NCI-H2196 (cell line): ENCODE measurements around the gene ABCF3.
A peak's percentile ranks its signal among the peaks of the same experiment; 100 is the strongest.

Experiments
- DNase-seq: peaks from one replicate; lab custom pipeline; 2025; ENCODE audit not compliant: unreplicated experiment; lab: John Stamatoyannopoulos, UW

Gene ABCF3

DNA sequence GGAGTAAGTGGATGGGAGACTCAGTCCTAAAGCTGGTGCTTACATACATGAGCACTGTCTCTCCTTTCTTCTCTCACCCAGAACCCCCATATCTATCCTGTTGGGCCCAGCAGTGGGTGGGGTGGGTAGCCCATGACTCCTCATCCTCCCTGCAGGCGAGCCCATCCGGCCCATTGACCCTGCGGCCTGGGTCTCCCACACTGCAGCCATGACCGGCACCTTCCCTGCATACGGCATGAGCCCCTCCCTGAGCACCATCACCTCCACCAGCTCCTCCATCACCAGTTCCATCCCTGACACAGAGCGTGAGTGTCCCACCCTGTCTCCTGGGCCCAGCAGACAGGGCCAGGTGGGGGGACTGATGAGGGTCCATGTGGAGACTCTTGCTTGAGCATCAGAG, 19.3 kb upstream of the ABCF3 start:
- DNase-seq = no peak

DNA sequence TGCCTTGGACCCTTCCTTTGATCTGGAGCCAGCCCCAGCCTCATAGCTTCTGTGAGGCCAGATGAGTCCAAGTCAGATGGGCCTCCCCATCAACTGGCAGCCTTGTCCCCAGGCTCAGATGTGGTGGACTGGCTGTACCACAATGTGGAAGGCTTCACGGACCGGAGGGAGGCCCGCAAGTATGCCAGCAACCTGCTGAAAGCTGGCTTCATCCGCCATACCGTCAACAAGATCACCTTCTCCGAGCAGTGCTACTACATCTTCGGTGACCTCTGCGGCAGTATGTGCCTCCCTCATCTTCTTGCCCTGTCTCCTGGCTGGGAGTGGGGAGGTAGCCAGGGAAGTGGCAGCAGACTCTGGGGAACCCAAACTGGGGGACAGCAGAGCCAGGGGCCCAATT, 18.2 kb upstream of the ABCF3 start:
- no peak for DNase-seq

GRCh38 chr3:184168363-184169120, 17.5 kb upstream of the ABCF3 start:
- no peak for DNase-seq

GRCh38 chr3:184169896-184170875, 15.8 kb upstream of the ABCF3 start:
- no peak for DNase-seq

DNA sequence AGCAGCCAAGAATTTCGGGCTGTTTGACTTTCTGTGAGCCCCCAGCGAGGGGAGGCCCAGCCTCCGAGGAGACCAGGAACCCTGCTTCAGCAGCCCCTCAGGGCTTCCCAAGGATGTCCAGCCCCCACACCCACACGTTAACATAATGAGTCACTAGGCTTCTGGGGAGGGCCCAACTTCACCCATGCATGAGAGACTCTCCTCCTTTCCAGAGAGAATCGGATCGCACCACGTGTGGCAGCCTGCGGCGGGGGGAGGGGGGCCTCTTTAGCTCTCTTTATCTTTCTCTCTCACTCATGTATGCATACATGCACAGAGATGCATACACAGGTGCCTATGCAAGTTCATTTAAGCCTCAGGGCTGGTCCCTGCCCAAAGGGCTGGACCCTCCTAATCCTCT, 14.4 kb upstream of the ABCF3 start:
- no peak for DNase-seq

GRCh38 chr3:184172681-184173373, 13.2 kb upstream of the ABCF3 start:
- no peak for DNase-seq

GRCh38 chr3:184173374-184173722, 12.7 kb upstream of the ABCF3 start:
- no peak for DNase-seq

- DNase-seq = no peak
These were observed 11.7 kb upstream of the ABCF3 start for GRCh38 chr3:184174284-184174645.

DNA sequence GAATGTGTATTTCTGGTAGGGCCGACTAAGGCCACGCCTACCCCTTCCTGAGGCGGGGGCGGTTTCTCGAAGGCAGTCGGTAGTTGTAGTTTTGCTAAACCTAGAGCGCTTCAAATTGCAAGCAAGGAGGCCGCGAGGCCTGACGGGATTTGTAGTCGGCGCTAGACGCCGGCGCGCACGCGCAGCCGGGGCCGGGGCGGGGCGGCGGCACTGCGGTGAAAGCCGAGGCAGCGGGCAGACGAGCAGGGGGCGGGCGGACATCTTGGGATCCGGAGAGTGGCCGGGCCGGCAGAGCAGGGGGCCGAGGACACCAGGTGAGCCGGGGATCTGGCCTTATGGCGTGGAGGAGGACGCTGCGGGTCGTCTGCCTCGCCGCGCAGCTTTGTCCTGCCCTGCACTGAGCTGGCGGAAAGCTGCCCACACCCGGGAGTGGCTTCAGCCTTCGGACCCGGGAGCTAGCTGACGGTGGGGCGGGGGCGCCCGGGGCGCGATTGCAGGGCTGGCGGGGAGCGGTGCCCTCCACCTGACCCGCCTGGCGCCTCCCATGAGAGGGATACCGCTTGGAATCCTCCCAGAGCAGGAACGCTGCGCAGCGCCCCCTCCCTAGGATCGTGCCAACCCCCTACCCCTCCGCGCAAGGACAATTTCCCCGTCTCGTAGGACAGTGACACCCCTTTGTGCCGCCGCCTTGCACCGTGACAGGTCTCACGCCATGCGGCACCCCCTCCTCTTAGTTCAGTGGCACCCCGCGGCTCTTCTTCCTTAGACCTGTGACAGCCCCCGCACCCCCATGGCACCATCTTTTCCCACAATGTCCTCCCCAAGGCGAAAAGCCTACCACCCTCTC, 11.1 kb upstream of the ABCF3 start, which contains the start of gene AP2M1:
Gene AP2M1 (plus strand): TSS at position 210 of the 847 bp plus-strand sequence. CDS start 2,139 bp downstream, outside the sequence.
- peak; percentile 99 for DNase-seq

- no peak for DNase-seq
These were observed 10.5 kb upstream of the ABCF3 start for GRCh38 chr3:184175506-184175905.

DNA sequence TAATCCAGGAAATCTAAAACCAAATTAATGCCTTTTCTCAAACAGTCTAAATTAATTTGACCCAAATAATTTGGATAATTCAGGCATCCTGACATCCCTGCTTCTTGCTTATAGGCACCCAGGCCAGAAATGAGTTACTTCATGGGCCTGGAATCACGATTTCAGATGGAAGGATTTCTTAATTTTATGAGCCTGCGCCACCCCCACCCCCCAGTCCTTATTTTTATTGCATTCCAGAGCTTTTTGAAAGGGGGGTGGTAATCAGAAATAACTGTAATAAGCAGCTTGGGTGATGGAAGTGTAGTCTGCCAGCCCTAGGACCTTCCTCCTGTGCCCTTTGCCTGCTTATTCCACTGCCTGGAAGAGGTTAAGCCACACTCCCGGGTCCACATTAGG, 10.0 kb upstream of the ABCF3 start:
- no peak for DNase-seq

- DNase-seq = no peak
These were observed 9.3 kb upstream of the ABCF3 start for GRCh38 chr3:184176377-184177330.

GRCh38 chr3:184177331-184177731, 8.7 kb upstream of the ABCF3 start:
- DNase-seq = no peak

GRCh38 chr3:184177767-184178306, 8.2 kb upstream of the ABCF3 start:
- DNase-seq = no peak

GRCh38 chr3:184178521-184179138, 7.4 kb upstream of the ABCF3 start:
- no peak for DNase-seq

DNA sequence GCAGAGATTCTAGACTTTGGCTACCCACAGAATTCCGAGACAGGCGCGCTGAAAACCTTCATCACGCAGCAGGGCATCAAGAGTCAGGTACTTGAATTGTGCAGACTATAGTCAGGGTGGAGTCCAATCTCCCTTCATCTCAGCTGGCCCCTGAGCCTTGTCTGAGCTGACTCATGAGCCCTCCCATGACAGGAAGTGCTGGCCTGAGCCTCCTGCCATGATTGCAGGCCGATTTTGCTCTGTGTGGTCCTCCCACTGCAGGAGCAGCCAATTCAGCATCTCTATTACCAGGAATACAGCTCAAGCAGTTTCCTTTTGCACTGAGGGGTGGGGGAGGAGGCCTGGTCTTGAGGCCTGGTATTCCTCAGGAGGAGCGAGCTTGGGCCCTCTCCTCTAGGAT, 5.8 kb upstream of the ABCF3 start:
- no peak for DNase-seq

- no peak for DNase-seq
These were observed 4.4 kb upstream of the ABCF3 start for GRCh38 chr3:184181596-184181995.

- no peak for DNase-seq
These were observed 2.3 kb upstream of the ABCF3 start for GRCh38 chr3:184183679-184184078.
